Renal cortical epithelial cell (primary cell): ENCODE measurements around the gene RNF157. TPM values are rescaled to one million over a fixed set of nuclear protein-coding genes. Genes with fewer than 3 reads are reported as not detected.

Experiments used
- DNase-seq: peaks from one replicate; pipeline ENCODE4 v3.0.0-alpha.2; 2011; ENCODE audit warnings: low read depth
- total RNA-seq: library from RNA; depleted of rRNA; stranded (reverse); fragments of >200 nt; gene quantifications from 2 replicates; pipeline ENCODE4 v1.2.3, GENCODE V29; 2014

Gene RNF157
- 2.1 and 3.6 TPM in 2 replicates for total RNA-seq

DNA sequence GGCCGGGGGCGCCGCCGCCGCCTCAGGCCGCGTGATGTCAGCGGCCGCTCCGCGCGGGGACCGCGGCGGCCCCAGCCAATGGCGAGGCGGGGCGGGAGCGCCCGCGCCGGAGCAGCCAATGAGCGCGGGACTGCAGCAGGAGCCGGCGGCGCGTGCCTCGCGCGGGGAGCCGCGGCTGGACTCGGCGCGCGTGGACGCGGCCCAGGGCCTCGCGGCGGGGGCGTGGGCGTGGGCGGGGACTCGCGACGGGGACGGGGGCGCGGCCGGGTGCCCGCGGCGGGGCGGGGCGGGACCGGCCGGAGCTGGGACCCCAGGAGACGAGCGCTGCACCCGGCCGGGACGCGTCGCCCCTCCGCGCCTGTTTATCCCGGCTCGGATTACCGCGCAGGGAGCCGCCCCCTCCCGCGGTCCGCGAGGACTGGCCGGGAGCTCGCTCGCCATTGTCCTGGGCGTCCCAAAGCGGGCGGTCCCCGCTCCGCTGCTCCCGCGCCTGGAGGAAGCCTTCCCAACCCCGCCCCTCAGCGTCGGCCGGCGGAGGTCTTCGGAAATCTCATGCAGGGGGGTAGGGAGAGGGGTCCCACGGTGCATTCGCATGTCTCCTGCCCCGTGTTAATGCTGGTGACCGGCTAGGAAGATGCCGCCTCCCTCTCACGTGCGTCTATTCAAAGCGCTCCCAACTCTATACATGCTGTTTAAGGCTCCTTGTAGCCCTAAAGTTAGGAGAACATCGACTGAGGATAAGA lies at the start of gene RNF157:
Gene RNF157, minus strand, starts transcription at position 33 of the 743 bp plus-strand sequence. CDS start 253 bp downstream, outside the sequence.
- no peak for DNase-seq

DNA sequence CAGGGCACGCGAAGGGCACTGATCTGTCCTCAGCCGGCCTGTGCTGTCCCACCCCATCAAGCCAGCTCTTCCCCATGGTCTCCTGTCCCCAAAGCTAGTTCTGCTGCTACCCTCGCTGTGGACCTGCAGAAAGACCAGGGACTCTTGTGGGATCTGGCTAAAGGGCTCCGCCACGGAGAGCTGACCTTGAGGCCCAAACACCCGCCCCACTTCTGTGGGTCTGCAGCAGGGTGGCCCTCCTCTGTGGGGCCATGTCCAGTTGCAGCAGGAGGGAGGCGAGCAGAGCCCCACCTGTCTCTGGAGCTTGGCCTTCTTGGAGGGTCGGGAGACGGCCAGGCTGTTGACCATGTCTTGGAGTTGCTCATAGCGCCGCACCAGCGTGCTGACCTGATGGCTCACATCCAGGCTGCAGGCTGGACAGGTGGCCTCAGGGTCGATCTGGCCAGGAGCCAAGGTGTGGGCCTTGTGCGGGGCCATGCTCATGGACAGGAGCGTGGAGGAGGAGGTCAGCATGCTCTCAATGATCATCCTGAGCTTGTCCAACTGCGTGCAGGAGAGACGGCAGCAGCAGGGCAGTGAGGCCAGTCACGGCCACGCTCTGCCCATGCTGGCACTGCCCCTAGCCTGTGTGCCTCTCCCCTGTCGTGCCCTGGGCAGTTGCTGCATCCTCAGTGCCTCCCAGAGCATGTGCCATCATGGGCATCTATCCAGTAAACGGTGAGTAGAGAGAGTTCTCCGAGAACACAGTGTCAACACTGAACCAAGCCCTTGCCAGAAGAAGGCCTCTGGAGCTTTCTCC lies 41.5 kb upstream of the RNF157 start:
- DNase-seq: no peak

DNA sequence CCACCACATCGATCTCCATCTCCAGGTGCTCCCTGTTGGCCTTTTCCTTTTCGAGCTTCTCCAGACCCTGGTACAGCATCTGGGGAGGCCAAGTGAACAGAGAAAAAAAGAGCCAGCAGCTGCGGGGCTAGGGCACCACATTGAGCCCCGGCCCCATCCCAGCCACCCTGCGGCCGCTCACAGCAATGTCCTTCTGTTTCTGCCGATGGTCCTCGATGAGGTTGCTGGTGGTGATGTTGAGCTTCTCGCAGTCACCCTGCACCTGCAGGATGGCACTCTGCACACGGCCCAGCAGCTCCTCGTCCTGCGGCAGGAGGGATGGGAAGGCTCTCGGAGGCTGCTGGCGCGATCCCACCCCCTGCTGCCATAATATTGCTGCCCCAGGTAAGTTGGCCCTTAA lies 40.4 kb upstream of the RNF157 start:
- no peak for DNase-seq

DNA sequence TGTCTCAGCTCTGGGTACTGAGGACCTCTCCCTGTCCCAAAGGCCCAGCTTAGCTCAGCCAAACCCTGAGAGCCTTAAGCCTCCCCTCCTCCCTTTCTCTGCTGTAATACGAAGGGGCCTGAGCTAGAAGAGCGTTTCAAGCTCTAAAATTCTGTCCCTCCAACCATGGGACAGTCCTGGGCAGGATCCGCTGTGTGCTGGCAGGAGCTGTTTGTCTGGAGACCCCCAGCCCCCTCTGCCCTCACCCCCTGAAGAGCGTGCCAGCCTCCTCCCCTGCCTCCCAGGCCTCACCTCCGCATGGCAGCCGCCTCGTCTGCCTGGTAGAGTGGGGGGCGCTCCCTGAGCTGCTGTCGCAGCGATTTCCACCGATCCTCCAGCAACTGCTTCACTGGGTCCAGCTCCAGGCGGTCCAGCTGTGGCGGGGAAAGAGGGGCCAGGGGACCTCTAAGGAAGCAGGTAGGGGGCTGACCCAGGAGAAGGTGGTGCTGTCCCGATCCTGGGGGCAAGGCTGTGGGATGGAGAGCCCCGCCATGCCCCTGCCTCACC lies 39.5 kb upstream of the RNF157 start:
- DNase-seq: no peak

DNA sequence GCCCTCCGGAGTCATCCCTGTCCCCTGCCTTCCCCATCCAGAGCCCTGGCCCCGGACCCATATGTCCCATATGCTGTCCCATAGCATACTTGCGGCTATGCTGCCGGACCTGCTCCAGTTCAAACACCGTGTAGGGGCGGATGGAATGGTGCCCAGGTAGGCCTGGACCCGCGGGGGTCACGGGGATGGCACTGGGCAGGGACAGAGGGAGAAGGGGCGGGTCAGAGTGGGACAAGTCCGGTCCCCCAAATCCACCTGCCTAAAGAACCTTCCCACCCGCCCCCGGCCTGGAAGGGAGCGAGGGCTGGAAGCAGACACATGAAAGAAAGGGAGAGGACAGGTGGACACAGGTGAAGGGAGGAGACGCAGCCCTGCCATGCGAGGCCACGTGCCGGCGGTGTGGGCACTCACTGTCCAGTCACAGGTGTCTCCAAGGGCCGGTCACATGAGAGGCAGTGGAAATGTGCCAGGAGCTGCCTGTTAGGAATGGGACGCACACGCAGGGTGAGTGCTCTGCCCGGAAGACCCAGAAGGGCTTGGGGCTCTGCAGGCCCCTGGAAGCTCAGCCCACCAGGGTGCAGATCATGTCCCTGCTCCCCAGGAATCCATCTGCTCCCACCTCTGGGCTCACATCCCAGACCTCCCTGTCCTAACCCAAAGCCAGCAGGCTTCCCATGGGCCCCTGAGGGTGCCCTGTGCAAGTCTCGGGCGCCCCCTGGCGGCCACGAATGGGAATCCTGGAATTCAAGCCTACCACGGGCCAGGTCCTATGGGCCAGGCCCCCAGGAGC lies 38.9 kb upstream of the RNF157 start:
- peak; percentile 49 for DNase-seq

DNA sequence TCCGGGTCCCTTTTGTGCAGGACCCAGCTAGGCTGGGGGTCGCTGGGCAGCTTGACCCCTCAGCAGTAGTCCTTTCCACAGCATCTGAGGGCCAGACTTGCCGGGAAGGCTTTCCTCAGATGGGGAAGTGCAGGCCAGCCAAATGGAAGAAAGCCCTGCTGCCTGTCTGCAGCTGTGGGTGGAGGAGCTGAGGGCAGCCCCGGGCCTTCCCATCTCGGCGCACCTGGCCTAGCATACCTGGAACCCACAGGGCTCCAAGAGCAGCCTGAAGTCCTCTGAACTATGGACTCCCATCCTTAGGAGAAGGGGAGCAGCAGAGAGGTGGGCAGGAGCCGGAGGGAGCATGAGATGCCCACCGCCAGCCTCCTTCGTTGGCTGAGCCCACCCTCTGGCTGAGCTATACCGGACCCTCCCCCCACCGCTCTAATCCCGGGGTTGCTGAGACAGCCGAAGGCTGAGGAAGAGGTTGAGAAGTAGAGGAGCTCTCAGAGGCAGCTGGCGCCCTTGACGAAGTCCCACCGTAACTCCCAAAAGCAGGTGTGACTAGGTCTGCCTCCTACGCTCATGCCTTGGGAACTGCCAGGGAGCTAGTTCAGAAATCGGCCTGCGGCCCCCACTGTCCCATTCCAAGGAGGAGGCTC lies 38.1 kb upstream of the RNF157 start:
- DNase-seq: no peak

DNA sequence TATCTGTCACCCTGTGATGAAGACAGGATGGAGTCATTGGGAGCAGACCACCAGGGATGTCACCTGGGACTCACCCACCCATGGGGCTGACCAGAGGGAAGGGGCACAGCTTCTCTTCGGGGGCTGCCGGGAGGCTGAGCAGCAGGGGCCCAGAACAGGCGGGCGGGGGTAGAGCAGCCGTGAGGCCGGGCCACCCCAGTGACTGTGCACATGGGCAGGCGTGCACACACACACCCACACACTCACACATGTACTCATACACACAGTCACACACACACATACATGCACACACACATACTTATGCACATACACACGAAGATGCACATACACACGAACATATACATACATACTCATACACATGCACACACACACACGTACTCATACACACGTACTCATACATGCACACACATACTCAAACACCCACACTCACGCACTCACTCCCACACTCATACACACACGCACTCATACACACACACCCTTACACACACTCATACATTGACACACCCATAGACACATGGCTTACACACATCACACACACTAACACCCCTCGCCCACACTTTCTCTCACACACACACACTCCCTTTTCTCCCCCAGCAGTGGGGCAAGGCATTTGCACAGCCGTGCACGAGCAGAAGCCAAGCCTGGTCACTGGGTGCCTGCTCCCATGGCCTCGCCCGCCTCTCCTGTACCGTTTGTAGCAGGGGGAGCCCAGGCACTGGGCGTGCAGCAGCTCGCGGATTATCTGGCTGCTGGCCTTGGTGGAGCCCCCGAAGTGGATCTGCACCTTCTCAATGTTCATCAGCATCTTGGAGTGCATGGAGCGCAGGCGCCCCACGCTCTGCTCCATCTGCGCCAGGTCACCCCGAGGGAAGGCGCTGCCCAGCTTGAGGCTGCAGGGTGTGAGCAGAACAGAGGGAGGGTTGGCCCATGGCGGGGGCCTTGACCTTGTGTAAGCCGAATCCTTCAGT lies 37.3 kb upstream of the RNF157 start:
- DNase-seq: no peak

DNA sequence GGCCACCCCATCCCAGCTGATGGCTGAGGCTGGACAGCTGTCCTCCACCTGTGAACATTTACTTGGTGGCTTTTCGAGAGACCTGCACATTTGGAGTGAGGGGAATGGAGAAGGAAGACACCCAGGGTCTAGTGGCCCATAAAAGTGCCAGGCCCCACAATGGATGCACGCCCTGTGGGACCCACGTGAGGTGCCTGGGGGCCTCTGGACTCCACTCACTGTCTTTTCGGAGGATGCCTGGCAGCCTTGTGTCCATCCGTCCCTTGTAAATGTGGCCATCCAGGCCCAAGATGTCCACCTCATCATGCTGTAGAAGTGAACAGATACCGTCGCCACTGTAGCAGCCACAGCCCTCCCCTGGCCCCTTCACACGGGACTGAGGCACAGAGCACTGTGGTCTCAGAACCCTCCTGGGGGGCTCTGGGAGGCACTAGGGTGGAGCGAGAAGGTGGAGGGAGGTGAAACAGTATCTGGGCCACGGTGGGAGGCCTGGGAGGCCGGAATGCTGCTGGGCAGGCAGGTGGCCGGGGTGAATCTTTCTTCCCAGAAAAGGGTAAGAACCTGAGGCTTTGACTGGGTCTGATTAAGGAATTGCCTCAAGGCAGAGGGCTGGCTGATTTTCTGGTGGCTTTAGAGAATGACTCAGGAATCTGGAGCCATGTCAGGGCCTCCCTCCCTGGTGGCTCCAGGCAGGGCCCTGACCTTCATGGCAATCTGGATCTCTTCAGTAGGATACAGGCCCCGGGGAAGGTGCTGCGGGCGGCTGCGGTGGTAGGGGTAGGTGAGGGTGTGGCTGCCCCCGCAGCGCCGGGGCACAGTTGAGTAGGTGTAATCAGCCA lies 36.4 kb upstream of the RNF157 start:
- DNase-seq: peak; percentile 57

DNA sequence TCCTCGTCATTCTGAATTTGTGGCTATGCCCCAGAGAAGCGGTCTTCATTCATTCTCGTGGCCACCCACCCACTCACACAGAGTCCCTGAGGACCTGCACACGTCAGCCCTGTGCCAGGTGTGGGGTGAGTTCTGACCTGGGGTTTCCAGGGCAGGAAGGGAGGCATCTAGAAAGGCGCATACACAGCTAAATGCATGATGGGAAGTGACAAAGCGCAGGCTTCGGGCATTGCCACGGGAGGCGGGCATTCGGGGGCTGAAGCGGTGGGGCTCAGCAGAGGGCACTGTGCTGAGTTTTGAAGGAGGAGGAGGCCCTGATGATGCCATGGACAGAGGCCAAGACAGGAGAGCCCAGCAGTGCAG lies 35.8 kb upstream of the RNF157 start:
- DNase-seq: no peak

DNA sequence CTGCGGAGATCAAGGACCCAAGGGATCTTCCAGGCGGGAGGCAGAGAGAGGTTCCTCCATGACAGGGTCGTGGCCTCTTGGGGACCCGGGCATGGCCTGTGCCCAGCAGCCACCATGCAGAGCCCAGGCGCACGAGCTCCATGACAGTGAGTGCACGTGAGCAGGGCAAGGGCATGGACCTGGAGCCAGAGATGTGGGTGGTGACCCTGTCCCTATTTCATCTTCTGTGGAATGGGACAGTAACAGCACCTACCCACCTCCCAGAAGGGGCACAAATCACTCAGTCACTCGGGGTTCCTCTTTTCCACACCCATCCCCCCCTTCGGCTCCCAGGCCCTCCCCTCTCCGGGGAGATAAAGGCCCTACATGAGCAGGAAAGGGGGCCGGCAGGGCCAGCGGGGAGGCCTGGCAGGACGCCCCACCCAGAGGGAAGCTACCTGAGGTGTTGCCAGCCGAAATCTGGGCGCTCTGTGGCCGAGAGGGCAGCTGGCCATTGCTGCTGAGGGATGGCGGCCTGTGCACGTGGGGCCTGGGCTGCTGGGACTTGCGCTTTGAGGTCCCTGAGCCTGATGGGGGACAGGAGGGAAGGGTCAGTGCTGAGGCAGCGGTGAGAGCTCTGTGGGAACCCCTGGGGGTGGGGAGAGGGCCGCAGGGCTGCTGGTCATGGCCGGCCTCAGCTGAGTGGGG lies 35.2 kb upstream of the RNF157 start:
- DNase-seq: no peak

DNA sequence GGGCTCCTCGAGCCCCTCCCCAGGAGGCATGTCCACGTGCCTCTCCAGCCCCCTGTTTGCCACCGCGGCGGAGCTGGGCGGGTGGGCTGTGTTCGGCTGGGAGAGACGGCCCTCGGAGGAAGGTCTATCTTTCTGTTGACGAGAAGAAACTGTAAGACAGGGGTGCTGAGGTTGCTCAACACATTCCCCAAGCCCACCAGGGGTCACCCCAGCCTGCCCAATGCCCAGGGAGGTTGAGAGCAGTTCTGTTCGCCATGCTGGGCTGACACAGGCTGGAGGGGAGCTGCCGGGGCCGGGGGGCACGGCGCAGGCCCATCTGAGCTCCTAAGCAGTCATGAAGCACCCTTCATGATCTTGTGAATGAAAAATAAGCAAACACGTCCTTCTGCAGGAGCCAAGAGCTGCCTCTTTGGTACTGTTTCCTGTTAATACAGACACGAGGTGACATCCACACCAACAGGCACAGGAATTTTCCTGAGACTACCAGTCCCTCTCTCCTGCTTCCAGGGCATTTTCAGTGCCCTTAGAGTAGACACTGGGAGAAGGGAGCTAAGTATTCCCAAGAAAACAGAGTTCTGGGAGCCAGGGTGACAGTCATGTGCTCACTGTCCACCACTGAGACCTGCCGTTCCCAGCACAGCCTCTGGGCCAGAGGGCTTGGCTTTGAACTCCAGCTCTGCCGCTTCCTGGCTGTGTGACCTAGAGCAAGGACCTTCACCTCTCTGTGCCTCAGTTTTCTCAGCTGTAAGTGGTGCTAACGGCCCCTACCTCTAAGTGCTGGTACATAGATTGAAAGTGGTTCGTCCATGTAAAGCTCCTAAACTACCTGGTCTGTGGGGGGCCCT lies 34.0 kb upstream of the RNF157 start:
- no peak for DNase-seq

DNA sequence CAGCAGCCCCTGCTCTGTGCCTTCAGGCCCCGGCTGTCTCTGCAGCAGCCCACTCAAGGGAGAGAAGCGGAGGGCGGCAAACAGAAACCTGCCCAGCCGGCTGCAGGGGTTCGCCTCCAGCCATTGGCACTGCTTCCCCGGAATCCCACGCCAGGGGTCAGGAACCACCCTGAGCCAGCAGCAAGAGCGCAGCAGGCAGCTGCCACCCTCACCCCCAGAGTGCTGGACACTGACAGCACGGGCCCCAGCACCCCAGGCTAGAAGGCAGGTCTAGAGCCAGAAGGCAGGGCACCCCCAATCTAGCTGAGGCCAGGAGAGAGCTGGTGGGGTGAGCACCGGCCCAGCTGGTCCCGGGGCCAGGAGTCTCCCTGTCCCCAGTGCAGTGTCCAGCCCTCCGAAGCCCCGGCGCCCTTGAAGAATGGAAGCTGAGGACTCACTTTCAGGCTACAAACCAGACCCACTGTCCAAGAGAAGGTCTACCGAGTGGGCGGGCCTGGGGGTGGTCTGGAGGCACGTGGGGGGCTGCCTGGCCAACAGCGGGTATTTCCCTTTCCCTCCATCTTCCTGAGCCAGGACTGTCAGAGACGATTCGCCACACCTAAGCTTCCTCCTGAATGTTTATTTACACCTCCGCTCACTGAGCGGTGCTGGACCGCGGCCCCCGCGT lies 33.3 kb upstream of the RNF157 start:
- no peak for DNase-seq

DNA sequence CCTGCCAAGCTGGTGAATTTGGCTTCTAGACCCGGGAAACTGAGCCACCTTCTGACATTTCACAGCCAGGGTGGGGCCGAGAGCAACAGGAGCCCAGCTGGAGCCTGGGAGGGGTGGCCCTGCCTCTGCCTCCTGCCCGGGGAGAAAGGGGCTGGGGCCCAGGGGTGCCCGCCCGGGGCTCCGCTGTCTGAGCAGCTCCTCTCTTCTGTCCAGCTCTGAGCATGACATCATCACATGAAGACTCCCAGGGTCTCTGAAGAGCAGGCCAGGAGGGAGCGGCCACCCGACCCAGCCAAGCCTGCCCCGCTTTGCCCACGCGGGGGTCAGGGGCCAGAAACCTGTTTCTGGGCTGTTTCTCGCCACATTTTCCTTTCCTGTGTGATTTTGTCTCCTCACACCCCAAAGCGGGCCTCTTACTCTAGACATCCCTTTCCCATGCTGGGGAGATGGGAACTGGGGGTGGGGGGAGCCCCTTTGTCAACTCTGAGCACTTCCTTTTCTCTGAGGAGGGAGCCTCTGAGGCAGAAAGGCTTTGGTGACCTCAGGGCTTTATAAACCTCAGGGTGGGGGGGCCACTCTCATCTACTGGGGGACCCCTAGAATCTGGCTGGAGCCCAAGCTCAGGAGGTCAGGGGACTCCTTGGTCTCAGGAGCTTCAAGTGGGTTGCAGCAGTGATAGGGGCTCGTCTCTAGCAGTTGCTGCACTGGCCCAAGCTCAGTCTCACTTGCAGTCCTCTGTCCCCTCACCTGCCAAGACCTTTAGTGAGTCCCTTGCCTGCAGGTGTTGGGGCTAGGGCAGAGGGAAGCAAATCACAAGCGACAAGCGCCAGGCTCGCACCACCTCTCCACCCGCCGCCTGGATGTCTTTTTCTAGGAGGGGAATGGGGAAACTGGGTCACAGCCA lies 32.5 kb upstream of the RNF157 start:
- no peak for DNase-seq

DNA sequence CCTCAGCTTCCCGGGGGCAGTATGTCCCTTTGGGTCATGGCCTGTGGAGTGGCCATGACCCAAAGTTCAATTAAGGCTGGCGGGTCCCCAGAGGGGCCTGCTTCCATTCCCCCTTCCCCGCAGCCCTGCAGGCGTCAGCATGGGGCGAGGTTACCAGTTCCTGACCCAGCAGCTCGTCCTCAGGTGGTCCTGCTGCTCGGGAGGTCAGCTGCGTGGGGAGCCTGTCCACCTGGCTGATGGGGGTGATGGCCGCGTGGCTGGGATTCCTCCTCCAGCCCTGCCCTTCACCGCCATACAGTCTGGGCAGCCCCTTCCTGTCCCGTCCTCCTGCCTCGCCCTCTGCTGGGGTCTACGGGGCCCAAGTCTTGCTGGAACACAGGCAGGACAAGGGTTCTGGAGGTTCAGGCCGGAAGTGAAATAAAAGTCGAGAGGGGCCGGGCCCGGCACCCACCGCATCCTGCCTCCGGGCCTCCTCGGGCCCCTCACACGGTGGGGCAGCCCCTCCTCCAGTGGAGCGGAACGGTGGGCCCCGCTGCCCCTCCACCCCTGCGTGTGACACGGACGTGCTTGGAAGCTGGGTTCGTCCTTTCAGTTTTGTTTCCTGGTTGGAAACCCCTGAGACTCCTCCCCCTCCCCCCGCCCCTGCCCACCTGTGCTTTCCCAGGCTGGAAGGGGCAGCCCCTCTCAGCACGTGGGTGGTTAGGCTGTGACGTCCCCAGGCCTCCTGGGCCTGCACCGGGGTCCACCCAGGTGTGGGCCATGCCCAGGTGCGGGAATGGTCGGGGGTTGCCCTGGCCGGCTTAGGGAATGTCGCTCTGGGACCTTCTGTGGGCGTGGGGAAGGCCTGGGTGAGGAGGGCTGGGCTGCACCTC lies 31.6 kb upstream of the RNF157 start:
- no peak for DNase-seq
